ENCODE data around the gene ME1.

The ME1 gene

GRCh38 chr6:83311231-83311630 lies 119.6 kb downstream of the ME1 start:
- ChIA-PET POLR2A (ENCODE audit: low non-redundant PET) (no interaction called here), CTCF (no interaction called here)
- H3K27ac ChIP-seq: no peak overlapping the region
- DNase-seq (ENCODE audit: low spot score): no peak
- TF ChIP-seq, protein P1, sequence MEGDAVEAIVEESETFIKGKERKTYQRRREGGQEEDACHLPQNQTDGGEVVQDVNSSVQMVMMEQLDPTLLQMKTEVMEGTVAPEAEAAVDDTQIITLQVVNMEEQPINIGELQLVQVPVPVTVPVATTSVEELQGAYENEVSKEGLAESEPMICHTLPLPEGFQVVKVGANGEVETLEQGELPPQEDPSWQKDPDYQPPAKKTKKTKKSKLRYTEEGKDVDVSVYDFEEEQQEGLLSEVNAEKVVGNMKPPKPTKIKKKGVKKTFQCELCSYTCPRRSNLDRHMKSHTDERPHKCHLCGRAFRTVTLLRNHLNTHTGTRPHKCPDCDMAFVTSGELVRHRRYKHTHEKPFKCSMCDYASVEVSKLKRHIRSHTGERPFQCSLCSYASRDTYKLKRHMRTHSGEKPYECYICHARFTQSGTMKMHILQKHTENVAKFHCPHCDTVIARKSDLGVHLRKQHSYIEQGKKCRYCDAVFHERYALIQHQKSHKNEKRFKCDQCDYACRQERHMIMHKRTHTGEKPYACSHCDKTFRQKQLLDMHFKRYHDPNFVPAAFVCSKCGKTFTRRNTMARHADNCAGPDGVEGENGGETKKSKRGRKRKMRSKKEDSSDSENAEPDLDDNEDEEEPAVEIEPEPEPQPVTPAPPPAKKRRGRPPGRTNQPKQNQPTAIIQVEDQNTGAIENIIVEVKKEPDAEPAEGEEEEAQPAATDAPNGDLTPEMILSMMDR (conservative IDR thresholded peaks at IDR 0.05; ENCODE audit: low read depth): no peak

- CTCF ChIA-PET: no interaction called here
- TF ChIP-seq, protein P1 (conservative IDR thresholded peaks at IDR 0.05; ENCODE audit: low read depth): no peak
- POLR2A ChIA-PET (ENCODE audit: low non-redundant PET): no interaction called here
- no peak overlapping the region for H3K27ac ChIP-seq
- DNase-seq (ENCODE audit: low spot score): no peak
Measured at GRCh38 chr6:83310046-83310445, 120.8 kb downstream of the ME1 start.

DNA sequence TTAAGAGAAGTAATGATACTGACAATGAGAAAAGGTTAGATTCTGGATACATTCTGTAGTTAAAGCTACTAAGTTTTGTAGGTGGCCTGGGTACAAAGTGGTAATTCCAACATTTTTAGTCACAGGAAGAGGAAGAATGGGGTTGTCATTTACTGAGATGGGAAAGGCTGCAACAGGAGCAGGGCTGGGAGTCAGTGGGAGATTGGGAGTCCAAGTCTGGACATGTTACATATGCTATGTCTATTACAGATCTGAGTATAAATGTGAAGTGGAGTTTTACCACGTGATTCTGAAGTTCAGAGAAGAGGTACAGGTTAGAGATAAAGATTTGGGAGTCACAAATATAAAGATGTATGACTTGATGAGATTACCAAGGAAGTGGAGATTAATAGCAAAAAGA lies 121.5 kb downstream of the ME1 start:
- DNase-seq (ENCODE audit: low spot score): peak; percentile 22
- POLR2A ChIA-PET (ENCODE audit: low non-redundant PET): no interaction called here
- no peak overlapping the region for H3K27ac ChIP-seq
- CTCF ChIA-PET: no interaction called here
- TF ChIP-seq, protein P1 (conservative IDR thresholded peaks at IDR 0.05; ENCODE audit: low read depth): no peak

- ChIA-PET POLR2A (ENCODE audit: low non-redundant PET) (no interaction called here), CTCF (interaction anchor here (0.8 kb wide), 1 partner anchor 1445 kb away, joined by 3 read pairs; no protein-coding TSS in a partner anchor)
- TF ChIP-seq, protein P1 (conservative IDR thresholded peaks at IDR 0.05; ENCODE audit: low read depth): no peak
Measured at GRCh38 chr6:83308833-83309232, 122.0 kb downstream of the ME1 start.

DNA sequence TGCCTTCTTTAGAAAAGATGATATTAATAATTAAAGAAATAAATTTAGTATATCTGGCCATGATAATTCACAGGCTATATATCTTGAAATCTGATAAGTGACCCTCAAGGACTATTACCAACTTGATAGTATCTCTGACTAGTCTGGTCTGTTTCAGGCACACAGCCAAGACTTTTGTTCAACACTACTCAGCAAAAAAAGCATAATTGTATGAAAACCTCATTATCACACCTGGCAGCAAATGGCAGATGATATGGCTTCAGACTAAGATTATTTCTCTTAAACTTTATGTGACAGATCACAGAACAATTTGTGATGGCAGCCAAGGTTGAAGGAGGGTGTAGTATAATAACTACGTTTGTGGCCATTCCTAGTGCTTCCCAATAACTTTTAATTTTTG lies 123.0 kb downstream of the ME1 start:
- H3K27ac ChIP-seq: no peak overlapping the region
- POLR2A ChIA-PET (ENCODE audit: low non-redundant PET): no interaction called here
- no peak for DNase-seq (ENCODE audit: low spot score)
- TF ChIP-seq, protein P1 (conservative IDR thresholded peaks at IDR 0.05; ENCODE audit: low read depth): no peak
- CTCF ChIA-PET: interaction anchor here (0.8 kb wide), 1 partner anchor 1444 kb away, joined by 3 read pairs; no protein-coding TSS in a partner anchor

More at GRCh38 chr6:83308833-83309232, 122.0 kb downstream of the ME1 start:
- no peak overlapping the region for H3K27ac ChIP-seq
- DNase-seq (ENCODE audit: low spot score): no peak

- H3K27ac ChIP-seq: no peak overlapping the region
- DNase-seq (ENCODE audit: low spot score): no peak
- POLR2A ChIA-PET (ENCODE audit: low non-redundant PET): no interaction called here
- CTCF ChIA-PET: no interaction called here
- TF ChIP-seq, protein P1 (conservative IDR thresholded peaks at IDR 0.05; ENCODE audit: low read depth): no peak
Measured at GRCh38 chr6:83303426-83303825, 127.4 kb downstream of the ME1 start.

GRCh38 chr6:83294676-83295075 lies 136.2 kb downstream of the ME1 start:
- POLR2A ChIA-PET (ENCODE audit: low non-redundant PET): no interaction called here
- TF ChIP-seq, protein P1 (conservative IDR thresholded peaks at IDR 0.05; ENCODE audit: low read depth): no peak
- CTCF ChIA-PET: interaction anchor here (0.6 kb wide), 1 partner anchor 16 kb away, joined by 5 read pairs; no protein-coding TSS in a partner anchor
- DNase-seq (ENCODE audit: low spot score): no peak
- no peak overlapping the region for H3K27ac ChIP-seq

Measured in RWPE1 (cell line).